IMR-90 (cell line): ENCODE measurements around the gene OR4B1.

Experiments used
- CEBPB ChIP-seq: IDR thresholded peaks from 2 replicates; pipeline ENCODE4 v1.6.1; 2012; ENCODE audit warnings: low read depth, low read length, improper control_type of control experiment
- ELK1 ChIP-seq: fragments of 150-350 bp; IDR thresholded peaks from 2 replicates; pipeline ENCODE4 v1.6.1; 2016; ENCODE audit warnings: low read depth, mild to moderate bottlenecking, low read length, moderate library complexity, borderline replicate concordance
- FOS ChIP-seq: fragments of 150-350 bp; IDR thresholded peaks from 2 replicates; pipeline ENCODE4 v1.6.1; 2016; ENCODE audit warnings: low read depth, low read length
- MXI1 ChIP-seq: IDR thresholded peaks from 2 replicates; pipeline ENCODE4 v1.6.1; 2012; ENCODE audit warnings: low read depth, mild to moderate bottlenecking, low read length, moderate library complexity, borderline replicate concordance
- POLR2A ChIP-seq: IDR thresholded peaks from 2 replicates; pipeline ENCODE4 v1.6.1; 2012; ENCODE audit warnings: mild to moderate bottlenecking, low read depth, low read length
- RAD21 ChIP-seq: IDR thresholded peaks from 2 replicates; pipeline ENCODE4 v1.6.1; 2012; ENCODE audit warnings: low read length, improper control_type of control experiment
- RCOR1 ChIP-seq: IDR thresholded peaks from 2 replicates; pipeline ENCODE4 v1.6.1; 2012; ENCODE audit warnings: mild to moderate bottlenecking, low read length, improper control_type of control experiment; ENCODE audit not compliant: insufficient replicate concordance
- RFX5 ChIP-seq: IDR thresholded peaks from 2 replicates; pipeline ENCODE4 v1.8.0; 2012; ENCODE audit warnings: low read depth, mild to moderate bottlenecking, low read length, moderate library complexity
- SMC3 ChIP-seq: fragments of 150-350 bp; IDR thresholded peaks from 2 replicates; pipeline ENCODE4 v1.6.1; 2016; ENCODE audit warnings: low read depth, mild to moderate bottlenecking, antibody characterized with exemption, low read length, moderate library complexity
- USF2 ChIP-seq: fragments of 150-350 bp; IDR thresholded peaks from 2 replicates; pipeline ENCODE4 v1.6.1; 2017; ENCODE audit warnings: mild to moderate bottlenecking, antibody characterized with exemption, low read length, low read depth
- TF ChIP-seq, protein P1 (sequence below): conservative IDR thresholded peaks from 2 replicates; pipeline ENCODE4 v1.5.1; 2012; ENCODE audit warnings: mild to moderate bottlenecking, low read depth, low read length, improper control_type of control experiment

GRCh38 chr11:48180627-48181026 lies 36.0 kb upstream of the OR4B1 start:
- TF ChIP-seq SMC3 = no peak
- no peak for TF ChIP-seq USF2
- TF ChIP-seq, protein P1, sequence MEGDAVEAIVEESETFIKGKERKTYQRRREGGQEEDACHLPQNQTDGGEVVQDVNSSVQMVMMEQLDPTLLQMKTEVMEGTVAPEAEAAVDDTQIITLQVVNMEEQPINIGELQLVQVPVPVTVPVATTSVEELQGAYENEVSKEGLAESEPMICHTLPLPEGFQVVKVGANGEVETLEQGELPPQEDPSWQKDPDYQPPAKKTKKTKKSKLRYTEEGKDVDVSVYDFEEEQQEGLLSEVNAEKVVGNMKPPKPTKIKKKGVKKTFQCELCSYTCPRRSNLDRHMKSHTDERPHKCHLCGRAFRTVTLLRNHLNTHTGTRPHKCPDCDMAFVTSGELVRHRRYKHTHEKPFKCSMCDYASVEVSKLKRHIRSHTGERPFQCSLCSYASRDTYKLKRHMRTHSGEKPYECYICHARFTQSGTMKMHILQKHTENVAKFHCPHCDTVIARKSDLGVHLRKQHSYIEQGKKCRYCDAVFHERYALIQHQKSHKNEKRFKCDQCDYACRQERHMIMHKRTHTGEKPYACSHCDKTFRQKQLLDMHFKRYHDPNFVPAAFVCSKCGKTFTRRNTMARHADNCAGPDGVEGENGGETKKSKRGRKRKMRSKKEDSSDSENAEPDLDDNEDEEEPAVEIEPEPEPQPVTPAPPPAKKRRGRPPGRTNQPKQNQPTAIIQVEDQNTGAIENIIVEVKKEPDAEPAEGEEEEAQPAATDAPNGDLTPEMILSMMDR = no peak
- no peak for TF ChIP-seq POLR2A
- no peak for TF ChIP-seq CEBPB
- TF ChIP-seq RAD21 = no peak
- TF ChIP-seq ELK1 = no peak
- TF ChIP-seq FOS = no peak
- TF ChIP-seq RFX5 = no peak
- no peak for TF ChIP-seq RCOR1
- TF ChIP-seq MXI1 = no peak
